Nephron progenitor cell (in vitro differentiated cells): ENCODE results near the gene CRACR2A.

ENCODE experiments used
- DNase-seq: peaks from one replicate; pipeline ENCODE4 v3.0.0; 2021
- H3K27ac Mint-ChIP-seq: 2 replicates; pipeline ENCODE4 v1.8.0; 2021; ENCODE audit warnings: mild to moderate bottlenecking, moderate library complexity, mixed read lengths
- H3K27me3 Mint-ChIP-seq: 2 replicates; pipeline ENCODE4 v1.8.0; 2021; ENCODE audit warnings: mild to moderate bottlenecking, low read depth, mixed read lengths; ENCODE audit not compliant: poor library complexity
- H3K36me3 Mint-ChIP-seq: 2 replicates; pipeline ENCODE4 v1.8.0; 2021; ENCODE audit warnings: low read depth, mixed read lengths
- H3K4me1 Mint-ChIP-seq: 2 replicates; pipeline ENCODE4 v1.8.0; 2021; ENCODE audit warnings: mixed read lengths
- H3K4me3 Mint-ChIP-seq: 2 replicates; pipeline ENCODE4 v1.8.0; 2021; ENCODE audit warnings: mild to moderate bottlenecking, moderate library complexity, mixed read lengths
- H3K9me3 Mint-ChIP-seq: 2 replicates; pipeline ENCODE4 v1.8.0; 2021; ENCODE audit warnings: mild to moderate bottlenecking, moderate library complexity, mixed read lengths
- TF ChIP-seq, protein P1 (sequence below): fragments of 200-600 bp; sonication (generic); IDR thresholded peaks from 2 replicates; pipeline ENCODE4 v1.5.0; 2021; ENCODE audit warnings: antibody characterized with exemption

CRACR2A gene

DNA sequence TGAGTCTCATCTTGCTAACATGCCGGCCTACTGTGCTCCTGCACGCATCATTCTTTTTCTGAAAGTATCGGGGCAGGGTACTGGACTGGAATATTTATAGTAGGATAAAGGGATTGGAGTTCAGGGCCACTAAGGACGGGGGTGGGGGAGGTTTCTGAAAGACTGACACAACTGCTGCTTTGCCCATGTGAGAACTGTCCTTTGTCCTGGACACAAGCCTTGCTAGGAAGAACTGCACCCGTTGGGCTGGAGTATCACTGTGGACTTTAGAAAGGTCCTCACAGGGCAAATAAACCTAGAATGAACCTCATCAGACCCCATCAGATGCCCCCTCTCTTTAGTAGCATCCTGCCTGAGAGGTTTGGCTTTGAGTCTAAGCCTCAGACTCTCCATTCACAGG, 174.4 kb downstream of the CRACR2A start:
- TF ChIP-seq, protein P1, sequence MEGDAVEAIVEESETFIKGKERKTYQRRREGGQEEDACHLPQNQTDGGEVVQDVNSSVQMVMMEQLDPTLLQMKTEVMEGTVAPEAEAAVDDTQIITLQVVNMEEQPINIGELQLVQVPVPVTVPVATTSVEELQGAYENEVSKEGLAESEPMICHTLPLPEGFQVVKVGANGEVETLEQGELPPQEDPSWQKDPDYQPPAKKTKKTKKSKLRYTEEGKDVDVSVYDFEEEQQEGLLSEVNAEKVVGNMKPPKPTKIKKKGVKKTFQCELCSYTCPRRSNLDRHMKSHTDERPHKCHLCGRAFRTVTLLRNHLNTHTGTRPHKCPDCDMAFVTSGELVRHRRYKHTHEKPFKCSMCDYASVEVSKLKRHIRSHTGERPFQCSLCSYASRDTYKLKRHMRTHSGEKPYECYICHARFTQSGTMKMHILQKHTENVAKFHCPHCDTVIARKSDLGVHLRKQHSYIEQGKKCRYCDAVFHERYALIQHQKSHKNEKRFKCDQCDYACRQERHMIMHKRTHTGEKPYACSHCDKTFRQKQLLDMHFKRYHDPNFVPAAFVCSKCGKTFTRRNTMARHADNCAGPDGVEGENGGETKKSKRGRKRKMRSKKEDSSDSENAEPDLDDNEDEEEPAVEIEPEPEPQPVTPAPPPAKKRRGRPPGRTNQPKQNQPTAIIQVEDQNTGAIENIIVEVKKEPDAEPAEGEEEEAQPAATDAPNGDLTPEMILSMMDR: no peak
- no peak for DNase-seq
- Mint-ChIP-seq H3K27me3 (peaks cover 16% of the 10 kb centered on the region), H3K4me3 (no peak overlapping the region), H3K9me3 (no peaks in the 10 kb centered on the region), H3K36me3 (no peaks in the 10 kb centered on the region), H3K27ac (no peak overlapping the region), H3K4me1 (peaks cover 4% of the 10 kb centered on the region)

DNA sequence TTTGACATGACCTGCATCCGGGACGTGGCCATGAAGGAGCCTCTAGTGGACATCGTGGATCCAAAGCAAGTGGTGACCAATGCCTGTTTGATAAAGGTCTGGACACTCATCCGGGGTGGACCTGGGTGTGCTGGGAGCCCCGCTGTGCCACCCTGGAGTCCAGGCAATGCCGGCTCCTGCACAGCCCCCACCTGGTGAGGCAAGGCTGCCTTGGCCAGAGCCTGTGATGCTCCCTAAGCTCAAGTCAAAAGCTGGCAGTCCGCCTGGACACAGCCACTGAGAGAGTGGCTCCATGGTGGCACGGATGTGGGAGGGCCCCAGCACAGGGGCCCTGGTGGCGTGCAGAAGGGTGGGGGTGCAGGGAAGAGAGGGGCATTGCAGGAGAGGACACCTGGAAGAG, 176.0 kb downstream of the CRACR2A start:
- TF ChIP-seq, protein P1: no peak
- H3K9me3 Mint-ChIP-seq: no peaks in the 10 kb centered on the region
- no peaks in the 10 kb centered on the region for H3K36me3 Mint-ChIP-seq
- H3K27me3 Mint-ChIP-seq: peaks cover 16% of the 10 kb centered on the region
- H3K4me3 Mint-ChIP-seq: no peak overlapping the region
- H3K27ac Mint-ChIP-seq: no peak overlapping the region
- no peak for DNase-seq
- peaks cover 4% of the 10 kb centered on the region for H3K4me1 Mint-ChIP-seq

DNA sequence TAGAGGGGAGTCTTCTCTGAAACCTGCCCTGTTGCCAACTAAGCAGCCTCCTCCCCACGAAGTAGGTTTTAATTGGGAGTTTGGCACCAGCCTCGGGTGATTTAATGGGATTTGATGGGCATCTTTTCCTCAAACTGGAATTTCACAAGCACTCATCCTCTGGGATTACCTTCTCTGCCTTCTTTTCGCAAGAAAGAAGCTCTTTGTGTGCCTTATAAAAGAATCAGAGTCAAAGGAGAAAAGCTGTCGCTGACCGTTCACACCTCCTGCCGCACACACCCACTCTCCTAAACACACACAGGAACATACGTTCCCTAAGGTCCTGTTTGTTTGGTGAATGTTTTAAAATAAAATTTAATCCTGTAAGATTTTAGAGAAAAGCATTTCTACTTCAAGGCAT, 177.9 kb downstream of the CRACR2A start:
- Mint-ChIP-seq H3K4me3 (no peak overlapping the region), H3K9me3 (no peaks in the 10 kb centered on the region), H3K36me3 (no peaks in the 10 kb centered on the region), H3K27me3 (peaks cover 13% of the 10 kb centered on the region), H3K4me1 (peaks cover 4% of the 10 kb centered on the region), H3K27ac (no peak overlapping the region)
- TF ChIP-seq, protein P1: no peak
- no peak for DNase-seq

DNA sequence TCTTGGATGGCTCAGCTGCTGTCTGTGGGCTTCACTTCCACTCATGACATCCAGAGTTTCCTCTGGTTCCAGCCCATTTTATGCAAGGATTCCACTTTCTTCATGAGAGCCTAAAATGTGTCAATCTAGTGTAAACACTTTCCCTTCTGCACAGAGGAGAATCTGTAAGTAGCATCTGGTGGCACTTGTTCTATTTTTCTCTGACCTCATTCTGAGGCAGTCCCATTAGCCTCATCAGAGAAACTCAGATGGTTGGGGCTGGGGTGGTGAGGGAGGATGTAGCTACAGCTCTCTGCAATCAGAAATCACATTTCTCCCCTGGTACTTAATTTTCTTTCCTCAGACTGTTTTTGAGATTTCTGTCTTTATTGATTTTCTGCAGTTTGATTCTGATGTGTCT, 180.3 kb downstream of the CRACR2A start:
- Mint-ChIP-seq H3K27ac (no peak overlapping the region), H3K27me3 (peaks cover 10% of the 10 kb centered on the region), H3K4me3 (no peak overlapping the region), H3K4me1 (no peaks in the 10 kb centered on the region), H3K36me3 (no peaks in the 10 kb centered on the region), H3K9me3 (no peaks in the 10 kb centered on the region)
- DNase-seq: no peak
- TF ChIP-seq, protein P1: no peak

DNA sequence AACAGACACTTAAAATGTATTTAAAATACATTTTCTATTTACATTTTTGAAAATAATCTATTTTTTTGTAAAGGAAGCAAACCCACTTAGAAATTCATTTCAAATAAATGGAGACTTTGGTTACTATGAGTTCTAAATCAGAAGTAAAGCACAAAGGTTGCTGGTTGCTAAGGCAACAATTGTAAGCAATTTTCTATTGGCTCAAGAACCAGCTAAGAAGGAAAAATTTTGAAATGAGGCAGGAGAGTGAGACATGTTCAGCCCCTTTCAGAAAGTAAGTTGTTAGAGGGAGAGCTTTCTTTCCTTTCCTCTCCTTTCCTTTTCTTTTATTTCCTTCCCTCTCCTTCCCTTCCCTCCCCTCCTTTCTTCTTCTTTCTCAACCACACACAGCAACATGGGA, 181.2 kb downstream of the CRACR2A start:
- DNase-seq: no peak
- H3K4me1 Mint-ChIP-seq: no peaks in the 10 kb centered on the region
- H3K4me3 Mint-ChIP-seq: no peak overlapping the region
- H3K27me3 Mint-ChIP-seq: peaks cover 14% of the 10 kb centered on the region
- no peaks in the 10 kb centered on the region for H3K9me3 Mint-ChIP-seq
- no peaks in the 10 kb centered on the region for H3K36me3 Mint-ChIP-seq
- no peak overlapping the region for H3K27ac Mint-ChIP-seq
- TF ChIP-seq, protein P1: no peak

DNA sequence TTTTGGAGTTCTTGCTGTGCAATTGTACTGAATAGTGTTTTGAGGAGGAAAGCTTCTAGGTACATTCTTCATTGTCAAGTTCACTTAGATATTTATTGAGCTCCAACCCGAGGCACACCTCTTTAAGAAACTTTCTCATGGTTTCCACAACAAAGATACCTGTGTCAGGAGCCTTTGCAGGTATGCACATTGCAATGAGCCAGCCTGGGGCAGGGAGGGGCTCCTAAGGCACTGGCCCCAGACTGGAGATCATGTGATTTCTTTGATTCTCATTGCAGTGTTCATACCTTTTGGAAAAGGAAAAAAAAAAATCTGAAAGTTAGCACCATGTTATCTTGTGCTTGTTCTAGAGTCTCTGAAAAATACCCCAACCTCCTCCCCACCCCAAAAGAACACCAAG, 181.6 kb downstream of the CRACR2A start:
- Mint-ChIP-seq H3K27ac (no peak overlapping the region), H3K27me3 (peaks cover 14% of the 10 kb centered on the region), H3K4me3 (no peak overlapping the region), H3K36me3 (no peaks in the 10 kb centered on the region), H3K4me1 (peaks cover 2% of the 10 kb centered on the region), H3K9me3 (no peaks in the 10 kb centered on the region)
- TF ChIP-seq, protein P1: no peak
- no peak for DNase-seq
